GM13976 (cell line): ENCODE results near the gene CNPY3.
"Not testable (repeated sequence)": the region's sequence is repeated elsewhere in the genome, so short reads cannot be mapped to it uniquely, and the experiment has no call there.

Experiments used
- DNase-seq: peaks from one replicate; pipeline ENCODE4 v3.0.0; 2012; ENCODE audit warnings: low spot score
- CTCF ChIP-seq: IDR thresholded peaks from 2 replicates; pipeline ENCODE4 v1.5.1; 2012; ENCODE audit warnings: borderline replicate concordance, mild to moderate bottlenecking; ENCODE audit not compliant: insufficient read depth; ENCODE audit errors: extremely low read depth, missing control alignments, control extremely low read depth
- in situ Hi-C: fragments of 300-500 bp; cut with MboI; formaldehyde crosslinking; loops from one replicate; pipeline ENCODE4 v1.12.0; 2022; ENCODE audit warnings: low sequenced_read_pairs, mixed read lengths, inconsistent platforms; ENCODE audit not compliant: unreplicated experiment

The CNPY3 gene

DNA sequence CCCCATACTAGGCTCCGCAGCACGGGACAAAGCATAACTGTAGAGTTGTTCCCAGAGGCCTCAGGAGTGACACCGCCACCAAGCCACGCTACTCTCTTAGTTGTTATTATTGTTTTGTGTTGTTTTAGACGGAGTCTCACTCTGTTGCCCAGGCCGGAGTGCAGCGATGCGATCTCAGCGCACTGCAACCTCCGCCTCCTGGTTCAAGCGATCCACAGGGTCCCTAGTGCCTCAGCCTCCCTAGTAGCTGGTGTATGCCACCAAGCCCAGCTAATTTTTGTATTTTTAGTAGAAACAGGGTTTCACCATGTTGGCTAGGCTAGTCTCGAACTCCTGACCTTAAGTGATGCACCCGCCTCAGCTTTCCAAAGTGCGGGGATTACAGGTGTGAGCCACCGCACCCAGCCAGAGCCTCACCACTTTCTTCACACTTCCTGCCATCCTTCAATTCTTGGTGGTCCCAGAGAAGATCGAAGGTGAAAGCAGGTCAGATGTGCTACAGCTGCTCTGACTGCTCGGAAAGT lies 38.0 kb upstream of the CNPY3 start:
- TF ChIP-seq CTCF, result no peak
- peak; percentile 2 for DNase-seq
- in situ Hi-C loops, result no loop called here

- DNase-seq, in situ Hi-C loops: not testable (repeated sequence)
Measured at GRCh38 chr6:42894041-42894828, 35.0 kb upstream of the CNPY3 start.

DNA sequence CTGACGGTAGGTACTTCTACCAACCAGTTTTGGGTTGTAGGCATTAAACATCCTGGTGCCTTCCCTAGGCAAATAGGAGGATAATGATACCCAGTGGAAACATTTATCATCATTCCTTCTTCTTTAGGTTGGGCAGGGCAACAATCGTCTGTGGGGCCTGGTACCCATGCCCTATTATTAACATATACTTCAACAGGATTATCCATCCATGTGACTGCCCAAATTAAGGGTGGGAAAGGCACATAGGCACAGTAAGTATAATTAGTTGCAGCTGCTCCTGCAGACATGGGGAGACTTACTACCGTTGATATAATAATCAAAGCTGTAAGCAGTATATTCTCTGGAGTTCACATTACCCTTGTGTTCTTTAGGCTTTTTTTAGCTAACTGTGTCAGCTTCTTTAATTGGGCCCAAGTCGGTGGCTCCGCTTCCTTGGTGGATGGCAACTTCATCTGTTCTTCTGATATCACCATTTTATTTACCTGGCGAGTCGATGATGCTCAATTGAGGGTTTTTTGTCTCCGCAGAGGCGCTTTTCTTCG lies 33.0 kb upstream of the CNPY3 start:
- in situ Hi-C loops, result no loop called here
- DNase-seq, result no peak
- TF ChIP-seq CTCF, result no peak

GRCh38 chr6:42898891-42899361 lies 30.4 kb upstream of the CNPY3 start:
- DNase-seq, result peak; percentile 24
- peak; percentile 74 for TF ChIP-seq CTCF
- in situ Hi-C loops, result no loop called here

- TF ChIP-seq CTCF, result no peak
- no peak for DNase-seq
- in situ Hi-C loops, result no loop called here
Measured at GRCh38 chr6:42899871-42900270, 29.4 kb upstream of the CNPY3 start.

DNA sequence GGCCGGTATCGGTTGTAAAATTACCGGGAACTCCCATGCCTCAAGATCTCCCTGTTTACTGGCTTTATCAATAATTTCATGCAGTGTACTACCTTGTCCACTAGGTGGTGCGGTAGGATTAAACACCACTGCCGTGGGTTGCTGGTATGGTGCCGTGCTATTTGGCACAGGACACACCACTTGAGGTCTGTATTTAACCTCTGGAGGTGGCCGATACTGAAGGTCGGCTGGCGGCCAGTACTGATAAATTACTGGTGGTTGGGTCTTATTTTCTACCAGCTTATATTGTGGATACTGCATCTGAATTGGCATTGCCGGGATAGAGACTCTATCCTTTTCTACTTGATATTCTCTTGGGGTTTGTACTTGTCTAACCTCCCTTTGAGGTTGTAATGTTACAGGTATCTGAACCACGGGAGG lies 27.7 kb upstream of the CNPY3 start:
- in situ Hi-C loops, result no loop called here

DNA sequence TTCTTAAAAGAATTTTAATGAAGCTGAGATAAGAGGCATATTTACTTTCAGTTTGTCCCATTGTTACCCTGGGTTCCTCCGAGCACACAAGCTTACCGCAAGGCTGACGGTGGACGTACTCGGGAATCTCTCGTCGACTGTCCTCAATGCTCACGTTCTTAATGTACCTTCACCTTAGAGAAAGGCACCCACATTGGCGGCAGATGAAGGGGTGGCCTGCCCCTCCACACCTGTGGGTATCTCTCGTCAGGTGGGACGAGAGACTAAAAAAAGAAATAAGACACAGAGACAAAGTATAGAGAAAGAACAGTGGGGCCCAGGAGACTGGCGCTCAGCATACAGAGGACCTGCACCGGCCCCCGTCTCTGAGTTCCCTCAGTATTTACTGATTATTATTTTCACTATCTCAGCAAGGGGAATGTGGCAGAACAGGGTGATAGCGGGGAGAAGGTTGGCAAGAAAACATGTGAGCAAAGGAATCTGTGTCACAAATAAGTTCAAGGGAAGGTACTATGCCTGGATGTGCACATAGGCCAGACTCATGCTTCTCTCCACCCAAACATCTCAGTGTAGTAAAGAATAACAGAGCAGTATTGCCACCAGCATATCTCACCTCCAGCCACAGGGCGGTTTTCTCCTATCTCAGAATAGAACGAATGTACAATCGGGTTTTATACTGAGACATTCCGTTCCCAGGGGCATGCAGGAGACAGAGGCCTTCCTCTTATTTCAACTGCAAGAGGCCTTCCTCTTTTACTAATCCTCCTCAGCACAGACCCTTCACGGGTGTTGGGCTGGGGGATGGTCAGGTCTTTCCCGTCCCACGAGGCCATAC lies 26.6 kb upstream of the CNPY3 start:
- in situ Hi-C loops, DNase-seq: not testable (repeated sequence)

More for the DNA sequence above, 27.7 kb upstream of the CNPY3 start:
- DNase-seq, result peak; percentile 62
- TF ChIP-seq CTCF, result peak; percentile 83
